Lower leg skin (tissue), 4 donors: ENCODE results near the gene KDELR3. TPM values are rescaled to one million over a fixed set of nuclear protein-coding genes. Genes with fewer than 3 reads are reported as not detected.

Source experiments
- DNase-seq, 2 donors: peaks; one replicate each; pipeline ENCODE4 v3.0.0-alpha.2; 2019; ENCODE audit warnings: low spot score in 2 of 2
- H3K4me3 ChIP-seq: fragments of 200-600 bp; sonication (generic); 2 replicates; pipeline ENCODE4 v1.5.1; 2017; ENCODE audit warnings: mild to moderate bottlenecking, low read depth; ENCODE audit not compliant: poor library complexity, severe bottlenecking
- POLR2A ChIP-seq, 2 donors: fragments of 450-650 bp; IDR thresholded peaks; one replicate each; pipeline ENCODE4 v1.6.1; 2016 to 2017; ENCODE audit warnings: antibody characterized with exemption in 2 of 2, mild to moderate bottlenecking in 1 of 2, moderate library complexity in 1 of 2
- WGBS, 2 donors: methylation state at CpG; one replicate each; pipeline ENCODE4 v1.1.5; 2018; 5-methylcytosine and 5-hydroxymethylcytosine counted together
- intact Hi-C: fragments of 100-400 bp; cut with DNase I; formaldehyde crosslinking; loops from one replicate; pipeline ENCODE4 v1.15.0; 2023; ENCODE audit warnings: low total_unique reads
- total RNA-seq, 4 donors: library from RNA; depleted of rRNA; stranded (reverse); fragments of >200 nt; gene quantifications; one replicate each; pipeline ENCODE4 v1.1.0, GENCODE V29; 2016
- TF ChIP-seq, protein P1 (sequence below), 3 donors: fragments of 450-650 bp; IDR thresholded peaks; one replicate each; pipeline ENCODE4 v1.5.1; 2016; ENCODE audit warnings: antibody characterized with exemption in 3 of 3, mild to moderate bottlenecking in 3 of 3, moderate library complexity in 2 of 3

Gene KDELR3
- total RNA-seq, 4 donors from 2014 or later, result 0.80 to 5.1 (median 1.3) TPM

DNA sequence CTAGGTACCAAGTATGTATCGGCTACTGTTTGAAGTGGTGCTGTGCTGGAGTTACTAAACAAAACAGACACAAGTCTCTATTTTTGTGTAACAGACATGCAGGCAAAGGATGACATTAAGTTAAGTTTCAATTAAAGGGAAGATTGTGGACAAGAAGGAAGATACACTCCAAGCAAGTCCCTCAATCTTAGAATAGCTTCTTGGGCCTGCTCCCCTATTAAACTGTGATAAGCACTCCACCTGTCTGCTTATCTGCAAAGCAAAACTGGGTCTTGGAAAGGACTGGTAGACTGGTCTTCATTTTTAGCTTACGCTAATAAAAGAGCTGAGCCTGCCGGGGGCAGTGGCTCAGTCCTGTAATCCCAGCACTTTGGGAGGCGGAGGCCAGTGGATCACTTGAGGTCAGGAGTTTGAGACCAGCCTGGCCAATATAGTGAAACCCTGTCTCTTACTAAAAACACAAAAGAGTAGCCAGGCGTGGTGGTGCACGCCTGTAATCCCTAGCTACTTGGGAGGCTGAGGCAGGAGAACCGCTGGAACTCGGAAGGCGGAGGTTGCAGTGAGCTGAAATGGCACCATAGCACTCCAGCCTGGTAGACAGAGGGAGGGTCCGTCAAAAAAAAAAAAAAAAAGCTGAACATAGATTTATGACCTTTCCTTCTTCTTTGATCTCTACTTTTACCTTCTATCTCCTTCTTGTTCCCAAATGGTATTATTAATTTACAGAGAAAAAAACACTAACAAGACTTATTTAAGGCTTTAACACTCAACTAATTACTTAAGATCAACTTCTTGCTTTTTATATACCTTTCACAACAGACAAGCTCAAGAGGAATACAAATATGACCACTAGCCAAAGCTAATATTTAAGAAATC lies 34.1 kb downstream of the KDELR3 start:
- DNase-seq, result no peak
- TF ChIP-seq POLR2A (IDR thresholded peaks at IDR 0.05), result no peak
- TF ChIP-seq, protein P1, sequence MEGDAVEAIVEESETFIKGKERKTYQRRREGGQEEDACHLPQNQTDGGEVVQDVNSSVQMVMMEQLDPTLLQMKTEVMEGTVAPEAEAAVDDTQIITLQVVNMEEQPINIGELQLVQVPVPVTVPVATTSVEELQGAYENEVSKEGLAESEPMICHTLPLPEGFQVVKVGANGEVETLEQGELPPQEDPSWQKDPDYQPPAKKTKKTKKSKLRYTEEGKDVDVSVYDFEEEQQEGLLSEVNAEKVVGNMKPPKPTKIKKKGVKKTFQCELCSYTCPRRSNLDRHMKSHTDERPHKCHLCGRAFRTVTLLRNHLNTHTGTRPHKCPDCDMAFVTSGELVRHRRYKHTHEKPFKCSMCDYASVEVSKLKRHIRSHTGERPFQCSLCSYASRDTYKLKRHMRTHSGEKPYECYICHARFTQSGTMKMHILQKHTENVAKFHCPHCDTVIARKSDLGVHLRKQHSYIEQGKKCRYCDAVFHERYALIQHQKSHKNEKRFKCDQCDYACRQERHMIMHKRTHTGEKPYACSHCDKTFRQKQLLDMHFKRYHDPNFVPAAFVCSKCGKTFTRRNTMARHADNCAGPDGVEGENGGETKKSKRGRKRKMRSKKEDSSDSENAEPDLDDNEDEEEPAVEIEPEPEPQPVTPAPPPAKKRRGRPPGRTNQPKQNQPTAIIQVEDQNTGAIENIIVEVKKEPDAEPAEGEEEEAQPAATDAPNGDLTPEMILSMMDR (IDR thresholded peaks at IDR 0.05), result no peak
- intact Hi-C loops, result no loop called here
- no peak overlapping the region for H3K4me3 ChIP-seq
- 88 to 89% methylated on average over 10 of the region's 10 CpGs for WGBS, 2 donors

DNA sequence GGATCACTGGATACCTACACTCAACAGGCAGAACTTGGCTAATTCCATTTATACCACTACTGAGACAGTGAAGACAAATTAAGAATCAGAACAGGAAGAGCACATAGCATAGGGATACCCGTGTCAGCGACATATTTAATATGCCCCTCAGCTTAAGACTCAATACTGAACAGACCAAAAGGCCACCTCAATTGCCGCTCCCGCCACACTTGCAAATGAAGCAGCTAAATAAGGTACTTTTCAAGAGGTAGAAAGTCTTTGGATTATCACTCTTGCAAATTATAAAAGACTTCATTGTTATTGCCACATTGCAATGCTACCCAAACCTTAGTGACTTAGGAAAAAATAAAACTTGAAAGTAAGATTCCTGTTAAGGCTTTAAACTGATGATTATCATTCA lies 35.1 kb downstream of the KDELR3 start:
- TF ChIP-seq, protein P1 (IDR thresholded peaks at IDR 0.05), result no peak
- no peak for TF ChIP-seq POLR2A (IDR thresholded peaks at IDR 0.05)
- intact Hi-C loops, result no loop called here
- 37 to 40% methylated on average over 4 of the region's 4 CpGs for WGBS, 2 donors
- H3K4me3 ChIP-seq, result no peak overlapping the region
- no peak for DNase-seq

DNA sequence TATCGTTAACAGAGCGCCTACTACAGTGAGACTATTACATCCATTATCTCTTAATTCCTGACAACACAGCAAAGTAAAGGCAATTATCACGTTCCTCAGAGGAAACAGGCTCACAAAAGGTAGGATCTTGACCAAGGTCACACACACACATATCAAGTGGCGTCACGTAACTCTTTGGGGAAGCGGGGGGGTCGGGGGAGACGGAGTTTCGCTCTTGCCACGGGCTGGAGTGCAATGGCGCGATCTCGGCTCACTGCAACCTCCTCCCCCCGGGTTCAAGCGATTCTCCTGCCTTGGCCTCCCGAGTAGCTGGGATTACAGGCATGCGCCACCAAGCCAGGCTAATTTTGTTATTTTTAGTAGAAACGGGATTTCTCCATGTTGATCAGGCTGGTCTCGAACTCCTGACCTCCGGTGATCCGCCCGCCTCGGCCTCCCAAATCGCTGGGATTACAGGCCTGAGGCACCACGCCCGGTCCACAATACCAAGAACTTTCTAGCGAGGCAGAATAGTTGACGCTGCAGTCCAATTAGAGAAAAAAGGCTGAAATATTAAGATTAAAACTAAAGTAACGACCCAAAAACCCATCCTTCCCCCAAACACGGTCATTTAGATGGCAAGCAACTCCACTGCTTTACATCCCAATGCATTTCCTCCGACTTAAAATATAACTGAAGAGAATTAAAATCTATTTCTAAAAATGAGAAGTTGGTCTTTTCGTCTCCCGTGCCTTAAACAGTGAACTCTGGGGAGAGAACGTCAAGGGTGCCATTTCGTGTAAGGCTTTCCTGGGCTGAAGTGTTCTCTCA lies 37.0 kb downstream of the KDELR3 start:
- peak in 1 of 2 donors; percentile 89 for DNase-seq
- TF ChIP-seq POLR2A (IDR thresholded peaks at IDR 0.05), result no peak
- TF ChIP-seq, protein P1 (IDR thresholded peaks at IDR 0.05), result no peak
- intact Hi-C loops, result no loop called here
- H3K4me3 ChIP-seq, result peak overlapping the region; percentile 95
- 2% methylated on average over 35 of the region's 35 CpGs for WGBS, 2 donors

DNA sequence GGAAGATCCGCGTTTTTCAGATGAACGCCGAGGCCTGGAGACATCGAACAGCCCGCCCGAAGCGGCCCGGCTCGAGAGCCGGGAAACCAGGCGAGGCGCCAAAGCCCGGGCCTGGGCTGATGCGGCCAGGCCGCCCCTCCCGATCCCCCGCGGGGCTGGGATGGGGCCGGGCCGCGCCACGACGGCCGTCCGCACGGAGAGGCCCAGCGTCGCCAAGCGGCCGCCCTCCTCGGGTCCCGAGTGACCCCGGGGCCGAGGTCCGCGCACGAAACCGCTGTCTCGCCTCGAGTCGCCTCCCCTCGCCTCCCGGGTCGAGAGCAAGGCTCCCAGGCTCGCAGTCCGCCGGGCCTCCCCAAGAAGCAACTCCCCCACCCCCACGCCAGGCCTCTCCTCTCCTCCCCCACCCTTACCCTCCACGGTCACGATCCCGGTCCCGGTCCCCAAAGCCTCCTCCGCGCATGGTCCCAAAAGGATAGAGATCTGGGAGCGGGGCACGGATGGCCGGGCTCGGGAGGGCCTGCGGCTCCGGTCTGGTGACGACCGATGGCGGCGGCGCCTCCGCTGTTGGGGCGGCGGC lies 37.7 kb downstream of the KDELR3 start:
- peak; percentile 47 to 94 for DNase-seq
- intact Hi-C loops, result no loop called here
- 0 to 1% methylated on average over 35 to 54 of the region's 69 CpGs for WGBS, 2 donors
- H3K4me3 ChIP-seq, result peak overlapping the region; percentile 95
- peak in 1 of 2 donors; percentile 37 for TF ChIP-seq POLR2A (IDR thresholded peaks at IDR 0.05)
- TF ChIP-seq, protein P1 (IDR thresholded peaks at IDR 0.05), result no peak

DNA sequence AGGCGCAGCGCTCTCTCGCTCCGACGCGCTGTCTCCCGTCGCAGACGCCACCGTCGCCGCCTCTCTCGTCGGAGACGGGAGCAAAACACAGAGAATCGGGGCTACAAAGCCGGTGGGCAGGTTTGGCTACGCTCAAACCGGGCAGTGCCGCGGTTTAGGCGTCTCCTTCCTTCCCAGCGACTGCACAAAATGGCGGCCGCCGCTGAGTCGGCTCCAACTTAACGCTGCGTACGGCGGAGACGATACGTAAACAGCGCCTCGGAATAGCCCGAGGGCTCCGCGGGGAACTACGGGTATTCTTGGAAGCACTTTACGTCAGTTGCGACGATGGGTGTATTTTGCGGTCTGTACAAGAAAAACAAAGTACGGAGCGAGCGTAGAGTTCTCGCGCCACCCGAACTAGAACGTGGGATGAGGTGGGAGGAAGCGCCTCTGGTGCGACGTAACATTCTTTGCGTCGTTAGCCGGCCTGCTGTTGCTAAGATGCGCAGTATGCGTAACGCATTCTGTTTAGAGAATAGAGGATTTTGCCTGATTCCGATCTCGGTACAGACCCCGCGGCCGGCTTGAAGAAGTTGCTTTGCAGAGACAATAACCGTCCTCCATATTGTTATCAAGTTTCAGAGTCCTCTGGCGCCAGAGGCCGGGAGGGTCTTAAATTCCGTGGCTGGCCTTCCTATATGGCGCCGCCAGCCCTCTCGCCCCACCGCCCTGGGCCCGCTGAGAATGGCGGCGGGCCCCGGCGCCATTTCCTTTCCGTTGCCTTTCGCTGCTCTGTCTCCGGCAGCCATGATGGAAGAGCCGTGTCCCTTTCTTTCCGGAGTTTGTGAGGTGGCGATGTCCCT lies 38.4 kb downstream of the KDELR3 start, which contains the start of gene DDX17:
Gene DDX17 (minus strand): TSS at position 194 of the 845 bp plus-strand sequence.
- WGBS, 2 donors, result 0 to 1% methylated on average over 69 to 75 of the region's 83 CpGs
- intact Hi-C loops, result no loop called here
- peak in 1 of 2 donors; percentile 74 for TF ChIP-seq POLR2A (IDR thresholded peaks at IDR 0.05)
- TF ChIP-seq, protein P1 (IDR thresholded peaks at IDR 0.05), result no peak
- peak within 1 kb of the TSS; percentile 95 for H3K4me3 ChIP-seq
- DNase-seq, result peak; percentile 97 to 99
